Heart right ventricle (tissue), 16 donors: ENCODE measurements around the gene CD59. TPM values are rescaled to one million over a fixed set of nuclear protein-coding genes. Genes with fewer than 3 reads are reported as not detected.
A peak's percentile ranks its signal among the peaks of the same experiment; 100 is the strongest.
"Not testable (repeated sequence)": the region's sequence is repeated elsewhere in the genome, so short reads cannot be mapped to it uniquely, and the experiment has no call there.

ENCODE experiments used
- ATAC-seq, 8 donors: fragments of 200-7000 bp; cut with Tn5 transposase; one replicate each; pipeline ENCODE4 v1.9.1; 2020; ENCODE audit warnings: mild to moderate bottlenecking in 8 of 8, moderate library complexity in 8 of 8, moderate number of reproducible peaks in 1 of 8
- DNase-seq, 2 donors: peaks; one replicate each; pipeline ENCODE4 v3.0.0-alpha.2; 2020
- H3K27ac ChIP-seq, 10 donors: fragments of 200-600 bp; sonication (generic) in 2 of 10; one replicate each; pipeline versions ENCODE4 v1.5.0 to v1.8.0; 2020 to 2022; ENCODE audit warnings: mild to moderate bottlenecking in 3 of 10
- H3K27me3 ChIP-seq, 7 donors: fragments of 200-600 bp; one replicate each; pipeline ENCODE4 v1.8.0; 2021 to 2022; ENCODE audit warnings: mild to moderate bottlenecking in 2 of 7
- H3K36me3 ChIP-seq, 9 donors: fragments of 200-600 bp; sonication (generic) in 1 of 9; one replicate each; pipeline versions ENCODE4 v1.5.0 to v1.8.0; 2020 to 2022; ENCODE audit warnings: mild to moderate bottlenecking in 2 of 9
- H3K4me1 ChIP-seq, 9 donors: fragments of 200-600 bp; sonication (generic) in 1 of 9; one replicate each; pipeline versions ENCODE4 v1.5.0 to v1.8.0; 2020 to 2022; ENCODE audit warnings: mild to moderate bottlenecking in 4 of 9
- H3K4me3 ChIP-seq, 10 donors: fragments of 200-600 bp; sonication (generic) in 2 of 10; one replicate each; pipeline versions ENCODE4 v1.5.0 to v1.8.0; 2020 to 2022; ENCODE audit warnings: mild to moderate bottlenecking in 7 of 10, moderate library complexity in 2 of 10
- H3K9me3 ChIP-seq, 11 donors: fragments of 200-600 bp in 10 of 11; sonication (generic) in 2 of 11; one replicate each; pipeline versions ENCODE4 v1.5.0 to v1.8.0; 2013 to 2022; ENCODE audit warnings: mild to moderate bottlenecking in 2 of 11, control low read depth in 1 of 11, moderate library complexity in 1 of 11
- WGBS, 2 donors: extraction: QIAGEN DNeasy Blood & Tissue Kit; methylation state at CpG; one replicate each; pipeline ENCODE4 v1.1.7; 2013; ENCODE audit warnings: inconsistent platforms in 1 of 2; 5-methylcytosine and 5-hydroxymethylcytosine counted together
- intact Hi-C, 10 donors: fragments of 100-400 bp; cut with DNase I; formaldehyde crosslinking; loops; one replicate each; pipeline versions ENCODE4 v1.11.1 to v1.14.2; 2022
- polyA plus RNA-seq, 2 donors: library from polyadenylated mRNA; stranded (reverse); fragments of 200-250 nt; gene quantifications; one replicate each; pipeline ENCODE4 v1.2.3, GENCODE V29; 2013
- total RNA-seq, 10 donors: library from RNA; stranded (reverse); fragmentation: NEBNext Ultra II Directional in 3 of 10; extraction: Animal tissue kit (Norgen Biotek cat#: 25700) in 3 of 10; gene quantifications; one replicate each; pipeline versions ENCODE4 v1.2.1 to v1.2.4, GENCODE V29; 2021 to 2023
- TF ChIP-seq, protein P1 (sequence below), 9 donors: fragments of 200-600 bp; sonication (generic) in 2 of 9; IDR thresholded peaks; one replicate each; pipeline versions ENCODE4 v1.5.0 to v1.8.0; 2021 to 2022; ENCODE audit warnings: antibody characterized with exemption in 9 of 9, mild to moderate bottlenecking in 5 of 9, moderate library complexity in 1 of 9
- donor health status: Arrhythmogenic right ventricular cardiomyopathy.
- donor health status: ischemic (EF 13 %, LVEDD 7.1; RV severe dilation, severe dysfunction).
- donor health status: healthy with polysubstance abuse.
- donor health status: DM: no; HTN: yes; CAD: no.
- donor health status: DM: no; HTN: no; CAD: no.
- donor health status: ischemic (EF 25% LVEDD 6.9; RV normal size, moderate dysfunction).
- donor health status: ischemic (EF 25% LVEDD 5.7; RV mildly dilated, moderate dysfunction).
- donor health status: healthy.
- donor health status: DM: yes; HTN: yes; CAD: no.
- donor health status: Ischemic cardiomyopathy.
- donor health status: ischemic (EF 35%, LVEDD 5.7; RV mildly dilated, moderate dysfunction).
- donor health status: nonischemic (EF 11% LVEDD 7.7; RV severe dilation, severe dysfunction).
- donor health status: DM: yes; HTN: yes; CAD: no.
- donor health status: PGD.
- donor health status: ischemic (EF 29% LVEDD 5.4; RV normal size, mild dysfunction).
- donor health status: nonischemic (EF 23%, LVEDD 6.1; RV moderate dilation, normal function).

The CD59 gene
- total and polyA plus RNA-seq, 12 donors: 120 to 1,261 (median 753) TPM

DNA sequence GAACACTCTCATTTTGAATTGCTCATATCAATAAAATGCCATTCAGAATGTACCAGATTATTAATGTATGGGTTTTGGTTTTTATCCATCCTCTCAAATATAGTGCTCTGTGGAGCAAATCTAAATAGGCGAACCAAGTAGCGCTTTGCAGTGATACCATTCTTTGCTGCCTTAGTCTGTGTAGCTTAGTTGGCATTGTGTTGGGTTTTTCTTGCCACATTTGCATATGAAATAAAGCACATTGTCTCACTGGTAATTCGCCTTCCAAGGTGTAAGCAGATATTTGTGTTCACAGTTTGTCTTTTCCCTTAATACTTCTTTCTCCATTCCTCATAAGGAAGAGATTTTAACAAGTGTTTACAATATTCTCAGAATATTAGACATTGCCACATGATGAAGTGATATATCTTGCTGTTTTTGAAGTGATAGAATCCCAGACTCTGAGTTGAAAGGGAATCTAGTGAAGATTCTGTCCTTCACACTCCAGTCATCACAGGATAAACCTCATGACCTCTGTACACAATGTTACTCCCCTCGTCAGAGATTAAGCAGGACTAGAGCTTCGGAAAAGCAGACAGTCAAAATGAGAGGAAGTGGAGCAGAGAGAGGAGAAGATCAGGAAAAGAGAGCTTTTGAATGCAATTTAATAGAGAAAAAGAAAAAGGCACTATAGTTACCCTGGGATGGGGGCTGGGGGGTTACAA lies 52.1 kb downstream of the CD59 start:
- 73 to 78% methylated on average over 5 of the region's 5 CpGs for whole genome bisulfite sequencing, 2 donors
- H3K4me3 ChIP-seq: no peak overlapping the region
- H3K9me3 ChIP-seq: peaks cover 0 to 11% (median 0%) of the 10 kb centered on the region in 11 donors
- H3K27ac ChIP-seq: no peak overlapping the region
- no peak for ATAC-seq
- intact Hi-C loops: loop anchor here in 4 of 10 donors (2.0 to 10.0 kb wide), 4 partner anchors 137 to 729 kb away; no protein-coding TSS in a partner anchor
- TF ChIP-seq, protein P1, sequence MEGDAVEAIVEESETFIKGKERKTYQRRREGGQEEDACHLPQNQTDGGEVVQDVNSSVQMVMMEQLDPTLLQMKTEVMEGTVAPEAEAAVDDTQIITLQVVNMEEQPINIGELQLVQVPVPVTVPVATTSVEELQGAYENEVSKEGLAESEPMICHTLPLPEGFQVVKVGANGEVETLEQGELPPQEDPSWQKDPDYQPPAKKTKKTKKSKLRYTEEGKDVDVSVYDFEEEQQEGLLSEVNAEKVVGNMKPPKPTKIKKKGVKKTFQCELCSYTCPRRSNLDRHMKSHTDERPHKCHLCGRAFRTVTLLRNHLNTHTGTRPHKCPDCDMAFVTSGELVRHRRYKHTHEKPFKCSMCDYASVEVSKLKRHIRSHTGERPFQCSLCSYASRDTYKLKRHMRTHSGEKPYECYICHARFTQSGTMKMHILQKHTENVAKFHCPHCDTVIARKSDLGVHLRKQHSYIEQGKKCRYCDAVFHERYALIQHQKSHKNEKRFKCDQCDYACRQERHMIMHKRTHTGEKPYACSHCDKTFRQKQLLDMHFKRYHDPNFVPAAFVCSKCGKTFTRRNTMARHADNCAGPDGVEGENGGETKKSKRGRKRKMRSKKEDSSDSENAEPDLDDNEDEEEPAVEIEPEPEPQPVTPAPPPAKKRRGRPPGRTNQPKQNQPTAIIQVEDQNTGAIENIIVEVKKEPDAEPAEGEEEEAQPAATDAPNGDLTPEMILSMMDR (IDR thresholded peaks at IDR 0.05): no peak
- no peak for DNase-seq
- H3K36me3 ChIP-seq: no peaks in the 10 kb centered on the region
- peaks cover 0 to 6% (median 0%) of the 10 kb centered on the region in 7 donors for H3K27me3 ChIP-seq
- peaks cover 0 to 15% (median 6%) of the 10 kb centered on the region in 9 donors for H3K4me1 ChIP-seq

DNA sequence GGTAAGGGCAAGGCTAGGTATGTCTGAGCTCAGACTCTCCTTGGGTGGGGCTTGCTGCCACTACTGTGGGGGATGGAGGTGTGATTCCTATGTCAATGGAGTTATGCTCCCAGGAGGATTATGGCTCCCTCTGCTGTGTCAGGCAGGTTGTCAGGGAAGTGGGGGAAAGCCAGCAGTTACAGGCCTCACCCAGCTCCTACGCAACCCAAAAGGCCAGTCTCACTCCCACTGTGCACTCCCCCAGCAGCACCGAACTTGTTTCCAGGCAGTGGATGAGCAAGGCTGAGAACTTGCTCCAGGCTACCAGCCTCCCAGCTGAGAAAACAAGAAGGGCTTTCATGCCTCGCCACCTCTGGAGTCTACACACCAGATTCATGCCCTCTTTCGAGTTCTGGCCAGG lies 53.8 kb downstream of the CD59 start:
- no peaks in the 10 kb centered on the region for H3K36me3 ChIP-seq
- H3K27me3 ChIP-seq: peaks cover 0 to 6% (median 0%) of the 10 kb centered on the region in 7 donors
- no peak overlapping the region for H3K27ac ChIP-seq
- no peak for ATAC-seq
- no peak for DNase-seq
- no peak overlapping the region for H3K4me3 ChIP-seq
- intact Hi-C loops: loop anchor here in 5 of 10 donors (2.0 to 10.0 kb wide), 4 partner anchors 135 to 728 kb away; no protein-coding TSS in a partner anchor
- no peaks in the 10 kb centered on the region for H3K4me1 ChIP-seq
- peaks cover 0 to 17% (median 2%) of the 10 kb centered on the region in 11 donors for H3K9me3 ChIP-seq
- TF ChIP-seq, protein P1 (IDR thresholded peaks at IDR 0.05): peak in 1 of 9 donors; percentile 16
- WGBS, 2 donors: 76 to 83% methylated on average over 4 of the region's 4 CpGs

DNA sequence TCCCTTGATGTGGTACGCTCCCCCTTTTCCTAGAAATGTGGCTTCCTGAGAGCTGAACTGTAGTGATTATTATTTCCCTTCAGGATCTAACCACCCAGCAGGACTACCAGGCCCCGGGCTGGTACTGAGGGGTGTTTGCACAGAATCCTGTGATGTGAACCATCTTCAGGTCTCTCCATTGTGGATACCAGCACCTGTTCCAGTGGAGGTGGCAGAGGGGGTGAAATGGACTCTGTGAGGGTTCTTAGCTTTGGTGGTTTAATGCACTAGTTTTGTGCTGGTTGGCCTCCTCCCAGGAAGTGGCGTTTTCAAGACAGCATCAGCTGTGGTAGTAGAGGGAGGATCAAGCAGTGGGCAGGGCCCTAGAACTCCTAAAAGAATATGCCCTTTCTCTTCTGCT lies 54.2 kb downstream of the CD59 start:
- no peak for ATAC-seq
- peaks cover 0 to 17% (median 0%) of the 10 kb centered on the region in 11 donors for H3K9me3 ChIP-seq
- H3K36me3 ChIP-seq: no peaks in the 10 kb centered on the region
- intact Hi-C loops: loop anchor here in 5 of 10 donors (2.0 to 10.0 kb wide), 4 partner anchors 135 to 727 kb away; no protein-coding TSS in a partner anchor
- peaks cover 0 to 6% (median 0%) of the 10 kb centered on the region in 7 donors for H3K27me3 ChIP-seq
- WGBS, 2 donors: 90 to 91% methylated on average over 3 of the region's 3 CpGs
- TF ChIP-seq, protein P1 (IDR thresholded peaks at IDR 0.05): no peak
- H3K4me3 ChIP-seq: no peak overlapping the region
- no peak overlapping the region for H3K27ac ChIP-seq
- H3K4me1 ChIP-seq: no peaks in the 10 kb centered on the region
- no peak for DNase-seq

DNA sequence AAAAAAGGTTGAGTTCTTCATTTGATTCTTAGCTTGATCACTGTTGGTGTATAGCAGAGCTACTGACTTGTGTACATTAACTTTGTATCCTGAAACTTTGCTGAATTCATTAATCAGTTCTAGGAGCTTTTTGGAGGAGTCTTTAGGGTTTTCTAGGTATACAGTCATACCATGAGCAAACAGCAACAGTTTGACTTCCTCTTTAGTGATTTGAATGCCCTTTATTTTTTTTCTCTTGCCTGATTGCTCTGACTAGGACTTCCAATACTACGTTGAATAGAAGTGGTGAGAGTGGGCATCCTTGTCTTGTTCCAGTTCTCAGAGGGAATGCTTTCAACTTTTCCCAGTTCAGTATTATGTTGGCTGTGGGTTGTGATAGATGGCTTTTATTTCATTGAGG lies 57.6 kb downstream of the CD59 start:
- intact Hi-C loops: loop anchor here in 1 of 10 donors (10.0 kb wide), 1 partner anchor 64 kb away; no protein-coding TSS in a partner anchor
- not testable (repeated sequence) for ATAC-seq
- 73 to 79% methylated on average over 1 of the region's 1 CpG for WGBS, 2 donors

More for the DNA sequence above, 57.6 kb downstream of the CD59 start:
- DNase-seq, H3K4me1 ChIP-seq, H3K27ac ChIP-seq, H3K27me3 ChIP-seq, H3K36me3 ChIP-seq, H3K4me3 ChIP-seq: not testable (repeated sequence)
- H3K9me3 ChIP-seq: peaks cover 0 to 17% (median 0%) of the 10 kb centered on the region in 11 donors
